ENCODE results near the gene ZNF579. TPM values are rescaled to one million over a fixed set of nuclear protein-coding genes. Genes with fewer than 3 reads are reported as not detected.

The ZNF579 gene
- polyA plus RNA-seq, 1 donor from 2014 or later, result 7.4 TPM

DNA sequence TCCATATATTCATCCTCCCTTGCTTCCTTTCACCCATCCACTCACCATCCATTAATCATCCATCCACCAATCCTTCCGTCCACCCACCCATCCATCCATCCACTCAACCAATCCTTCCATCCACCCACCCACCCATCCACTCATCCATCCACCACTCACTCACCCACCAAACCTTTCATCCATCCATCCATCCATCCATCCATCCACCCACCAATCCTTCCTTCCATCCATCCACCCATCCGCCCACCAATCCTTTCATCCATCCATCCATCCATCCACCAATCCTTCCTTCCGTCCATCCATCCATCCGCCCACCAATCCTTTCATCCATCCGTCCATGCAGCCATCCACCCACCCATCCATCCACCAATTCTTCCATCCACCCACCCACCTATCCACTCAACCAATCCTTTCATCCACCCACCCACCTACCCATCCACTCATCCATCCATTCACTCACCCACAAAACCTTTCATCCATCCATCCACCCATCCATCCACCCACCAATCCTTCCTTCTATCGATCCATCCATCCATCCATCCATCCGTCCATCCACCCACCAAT is 38.3 kb downstream of the ZNF579 start:
- H3K4me3 ChIP-seq (ENCODE audit: low read length), result no peak overlapping the region
- H3K9me3 ChIP-seq (ENCODE audit: low read length), result no peaks in the 10 kb centered on the region

GRCh38 chr19:55541091-55541490 is 39.6 kb downstream of the ZNF579 start:
- Histone ChIP-seq H3K4me3 (ENCODE audit: low read length) (no peak overlapping the region), H3K27me3 (ENCODE audit: insufficient read depth, low read depth, low read length) (no peaks in the 10 kb centered on the region), H3K9ac (ENCODE audit: low read length) (no peak overlapping the region), H3K36me3 (ENCODE audit: insufficient read depth, low read length) (no peaks in the 10 kb centered on the region), H3K79me2 (replicated peaks; ENCODE audit: insufficient read depth, low read length) (no peaks in the 10 kb centered on the region), H3F3A (ENCODE audit: insufficient read depth, low read length, poor library complexity, severe bottlenecking) (no peaks in the 10 kb centered on the region), H3K9me3 (ENCODE audit: low read length) (no peaks in the 10 kb centered on the region), H4K20me1 (ENCODE audit: insufficient read depth) (no peaks in the 10 kb centered on the region), H3K9me2 (ENCODE audit: insufficient read depth, low read length) (no peaks in the 10 kb centered on the region), H2AFZ (ENCODE audit: low read depth, low read length) (no peak overlapping the region), H3K4me2 (ENCODE audit: low read length) (no peak overlapping the region), H3K27ac (ENCODE audit: low read length) (no peak overlapping the region)
- TF ChIP-seq EP300 (conservative IDR thresholded peaks at IDR 0.05; ENCODE audit: poor library complexity, severe bottlenecking) (no peak), EZH2 (IDR thresholded peaks at IDR 0.05; ENCODE audit: borderline replicate concordance, insufficient read depth, low read length, poor library complexity, severe bottlenecking) (no peak), POLR2AphosphoS5 (IDR thresholded peaks at IDR 0.05) (no peak), TAF1 (IDR thresholded peaks at IDR 0.05; ENCODE audit: low read depth) (no peak), RAD21 (conservative IDR thresholded peaks at IDR 0.05) (no peak), MXI1 (conservative IDR thresholded peaks at IDR 0.05; ENCODE audit: poor library complexity, severe bottlenecking) (no peak), SMC3 (conservative IDR thresholded peaks at IDR 0.05; ENCODE audit: poor library complexity) (no peak)
- TF ChIP-seq, protein P1, sequence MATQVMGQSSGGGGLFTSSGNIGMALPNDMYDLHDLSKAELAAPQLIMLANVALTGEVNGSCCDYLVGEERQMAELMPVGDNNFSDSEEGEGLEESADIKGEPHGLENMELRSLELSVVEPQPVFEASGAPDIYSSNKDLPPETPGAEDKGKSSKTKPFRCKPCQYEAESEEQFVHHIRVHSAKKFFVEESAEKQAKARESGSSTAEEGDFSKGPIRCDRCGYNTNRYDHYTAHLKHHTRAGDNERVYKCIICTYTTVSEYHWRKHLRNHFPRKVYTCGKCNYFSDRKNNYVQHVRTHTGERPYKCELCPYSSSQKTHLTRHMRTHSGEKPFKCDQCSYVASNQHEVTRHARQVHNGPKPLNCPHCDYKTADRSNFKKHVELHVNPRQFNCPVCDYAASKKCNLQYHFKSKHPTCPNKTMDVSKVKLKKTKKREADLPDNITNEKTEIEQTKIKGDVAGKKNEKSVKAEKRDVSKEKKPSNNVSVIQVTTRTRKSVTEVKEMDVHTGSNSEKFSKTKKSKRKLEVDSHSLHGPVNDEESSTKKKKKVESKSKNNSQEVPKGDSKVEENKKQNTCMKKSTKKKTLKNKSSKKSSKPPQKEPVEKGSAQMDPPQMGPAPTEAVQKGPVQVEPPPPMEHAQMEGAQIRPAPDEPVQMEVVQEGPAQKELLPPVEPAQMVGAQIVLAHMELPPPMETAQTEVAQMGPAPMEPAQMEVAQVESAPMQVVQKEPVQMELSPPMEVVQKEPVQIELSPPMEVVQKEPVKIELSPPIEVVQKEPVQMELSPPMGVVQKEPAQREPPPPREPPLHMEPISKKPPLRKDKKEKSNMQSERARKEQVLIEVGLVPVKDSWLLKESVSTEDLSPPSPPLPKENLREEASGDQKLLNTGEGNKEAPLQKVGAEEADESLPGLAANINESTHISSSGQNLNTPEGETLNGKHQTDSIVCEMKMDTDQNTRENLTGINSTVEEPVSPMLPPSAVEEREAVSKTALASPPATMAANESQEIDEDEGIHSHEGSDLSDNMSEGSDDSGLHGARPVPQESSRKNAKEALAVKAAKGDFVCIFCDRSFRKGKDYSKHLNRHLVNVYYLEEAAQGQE (IDR thresholded peaks at IDR 0.05; ENCODE audit: borderline replicate concordance), result no peak
- TF ChIP-seq, protein P2, sequence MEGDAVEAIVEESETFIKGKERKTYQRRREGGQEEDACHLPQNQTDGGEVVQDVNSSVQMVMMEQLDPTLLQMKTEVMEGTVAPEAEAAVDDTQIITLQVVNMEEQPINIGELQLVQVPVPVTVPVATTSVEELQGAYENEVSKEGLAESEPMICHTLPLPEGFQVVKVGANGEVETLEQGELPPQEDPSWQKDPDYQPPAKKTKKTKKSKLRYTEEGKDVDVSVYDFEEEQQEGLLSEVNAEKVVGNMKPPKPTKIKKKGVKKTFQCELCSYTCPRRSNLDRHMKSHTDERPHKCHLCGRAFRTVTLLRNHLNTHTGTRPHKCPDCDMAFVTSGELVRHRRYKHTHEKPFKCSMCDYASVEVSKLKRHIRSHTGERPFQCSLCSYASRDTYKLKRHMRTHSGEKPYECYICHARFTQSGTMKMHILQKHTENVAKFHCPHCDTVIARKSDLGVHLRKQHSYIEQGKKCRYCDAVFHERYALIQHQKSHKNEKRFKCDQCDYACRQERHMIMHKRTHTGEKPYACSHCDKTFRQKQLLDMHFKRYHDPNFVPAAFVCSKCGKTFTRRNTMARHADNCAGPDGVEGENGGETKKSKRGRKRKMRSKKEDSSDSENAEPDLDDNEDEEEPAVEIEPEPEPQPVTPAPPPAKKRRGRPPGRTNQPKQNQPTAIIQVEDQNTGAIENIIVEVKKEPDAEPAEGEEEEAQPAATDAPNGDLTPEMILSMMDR (IDR thresholded peaks at IDR 0.05; ENCODE audit: poor library complexity, severe bottlenecking), result no peak

More for the DNA sequence above, 38.3 kb downstream of the ZNF579 start:
- Histone ChIP-seq H2AFZ (ENCODE audit: low read depth, low read length) (no peak overlapping the region), H3K9ac (ENCODE audit: low read length) (no peak overlapping the region), H3K4me2 (ENCODE audit: low read length) (no peak overlapping the region), H3K9me2 (ENCODE audit: insufficient read depth, low read length) (no peaks in the 10 kb centered on the region), H4K20me1 (ENCODE audit: insufficient read depth) (no peaks in the 10 kb centered on the region), H3K79me2 (replicated peaks; ENCODE audit: insufficient read depth, low read length) (no peaks in the 10 kb centered on the region), H3F3A (ENCODE audit: insufficient read depth, low read length, poor library complexity, severe bottlenecking) (no peaks in the 10 kb centered on the region), H3K27ac (ENCODE audit: low read length) (no peak overlapping the region), H3K27me3 (ENCODE audit: insufficient read depth, low read depth, low read length) (no peaks in the 10 kb centered on the region), H3K36me3 (ENCODE audit: insufficient read depth, low read length) (no peaks in the 10 kb centered on the region)
- TF ChIP-seq, protein P2 (IDR thresholded peaks at IDR 0.05; ENCODE audit: poor library complexity, severe bottlenecking), result no peak
- no peak for TF ChIP-seq MXI1 (conservative IDR thresholded peaks at IDR 0.05; ENCODE audit: poor library complexity, severe bottlenecking)
- TF ChIP-seq POLR2AphosphoS5 (IDR thresholded peaks at IDR 0.05), result no peak
- TF ChIP-seq SMC3 (conservative IDR thresholded peaks at IDR 0.05; ENCODE audit: poor library complexity), result no peak
- no peak for TF ChIP-seq EP300 (conservative IDR thresholded peaks at IDR 0.05; ENCODE audit: poor library complexity, severe bottlenecking)
- no peak for TF ChIP-seq TAF1 (IDR thresholded peaks at IDR 0.05; ENCODE audit: low read depth)
- no peak for TF ChIP-seq EZH2 (IDR thresholded peaks at IDR 0.05; ENCODE audit: borderline replicate concordance, insufficient read depth, low read length, poor library complexity, severe bottlenecking)
- TF ChIP-seq, protein P1 (IDR thresholded peaks at IDR 0.05; ENCODE audit: borderline replicate concordance), result no peak
- TF ChIP-seq RAD21 (conservative IDR thresholded peaks at IDR 0.05), result no peak

Measured in neural cell (in vitro differentiated cells).